Ovary (tissue), 3 donors: ENCODE measurements around the gene FLNB.

ENCODE experiments used
- CTCF ChIP-seq, 3 donors: fragments of 450-650 bp in 2 of 3; fragments of 200-600 bp in 1 of 3; IDR thresholded peaks; one replicate each; pipeline versions ENCODE4 v1.5.1 to v1.8.0; 2016 to 2022; ENCODE audit warnings: antibody characterized with exemption in 3 of 3, mild to moderate bottlenecking in 1 of 3
- POLR2A ChIP-seq: fragments of 450-650 bp; IDR thresholded peaks from one replicate; pipeline ENCODE4 v1.6.1; 2017; ENCODE audit warnings: antibody characterized with exemption, mild to moderate bottlenecking, moderate library complexity
- donor health status: DM: no; HTN: no; CAD: no.

- no peak for TF ChIP-seq POLR2A
- no peak for TF ChIP-seq CTCF (IDR thresholded peaks at IDR 0.05)
Observed at GRCh38 chr3:58164906-58165821, 156.9 kb downstream of the FLNB start.
